GM21390 (cell line): Measurements from ENCODE around the gene PLCG2.
"Not testable (repeated sequence)": the region's sequence is repeated elsewhere in the genome, so short reads cannot be mapped to it uniquely, and the experiment has no call there.

Experiments used
- ATAC-seq: cut with Tn5 transposase; IDR thresholded peaks from one replicate; pipeline ENCODE4 v1.9.1; 2021; ENCODE audit not compliant: unreplicated experiment

PLCG2 gene

DNA sequence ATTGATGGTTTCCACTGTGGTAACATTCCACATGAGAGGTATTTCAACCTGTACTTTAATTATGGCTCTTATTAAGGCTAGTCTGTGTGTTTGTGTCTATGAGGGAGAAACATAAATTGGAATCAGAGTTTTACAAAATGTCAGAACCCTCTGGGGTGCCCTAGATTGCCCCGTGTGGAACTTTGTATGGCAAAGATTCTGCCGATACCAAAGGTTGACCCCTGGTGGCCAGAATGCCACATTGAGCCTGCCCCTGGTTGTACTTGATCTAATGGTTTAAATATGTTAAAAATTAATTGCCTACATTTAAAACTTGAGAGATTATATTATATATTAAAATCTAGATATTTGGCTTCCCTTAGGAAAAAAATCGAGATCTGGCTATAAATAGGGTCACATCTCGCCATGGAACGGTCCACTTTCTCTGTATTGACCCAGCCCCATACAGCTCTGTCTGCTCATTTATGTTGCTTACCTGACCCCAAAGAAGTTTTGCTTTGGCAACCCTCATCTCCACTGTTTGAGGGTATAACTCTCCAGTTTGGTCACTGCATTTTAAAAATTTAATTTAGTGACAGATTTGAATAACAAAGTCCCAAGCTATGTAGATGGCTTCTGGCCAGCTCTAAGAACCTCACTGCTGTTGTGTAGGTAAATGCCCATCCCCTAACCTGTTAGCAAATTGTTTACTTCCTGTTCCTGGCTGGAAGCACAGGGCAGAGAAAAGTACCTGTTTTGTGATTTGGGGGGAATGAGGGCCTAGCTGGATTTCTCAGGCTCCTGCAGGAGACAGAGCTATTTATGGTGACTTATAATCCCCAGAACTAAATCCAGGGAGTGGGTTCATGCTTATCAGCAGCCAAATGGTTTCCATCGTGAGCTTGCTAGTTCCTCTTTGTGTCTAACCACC lies 95.0 kb downstream of the PLCG2 start:
- no peak for ATAC-seq

DNA sequence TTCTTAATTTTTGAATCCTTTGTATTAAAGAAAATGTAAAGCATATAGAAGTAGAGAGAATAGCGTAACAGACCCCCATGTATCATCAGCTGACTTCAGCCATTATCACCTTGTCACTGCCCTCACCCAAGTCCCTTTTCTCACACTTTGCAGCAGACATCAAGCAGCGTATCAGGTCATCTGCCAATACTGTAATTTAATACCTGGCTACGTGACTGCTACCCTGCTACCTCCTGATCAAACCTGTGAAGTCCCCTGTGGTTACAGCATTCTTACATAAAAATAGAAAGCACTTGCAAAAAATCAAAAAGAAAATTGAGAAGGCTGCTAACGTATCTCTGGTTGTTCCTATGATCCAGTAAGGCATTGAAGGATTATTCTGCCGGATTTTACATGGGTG lies 96.4 kb downstream of the PLCG2 start:
- no peak for ATAC-seq

DNA sequence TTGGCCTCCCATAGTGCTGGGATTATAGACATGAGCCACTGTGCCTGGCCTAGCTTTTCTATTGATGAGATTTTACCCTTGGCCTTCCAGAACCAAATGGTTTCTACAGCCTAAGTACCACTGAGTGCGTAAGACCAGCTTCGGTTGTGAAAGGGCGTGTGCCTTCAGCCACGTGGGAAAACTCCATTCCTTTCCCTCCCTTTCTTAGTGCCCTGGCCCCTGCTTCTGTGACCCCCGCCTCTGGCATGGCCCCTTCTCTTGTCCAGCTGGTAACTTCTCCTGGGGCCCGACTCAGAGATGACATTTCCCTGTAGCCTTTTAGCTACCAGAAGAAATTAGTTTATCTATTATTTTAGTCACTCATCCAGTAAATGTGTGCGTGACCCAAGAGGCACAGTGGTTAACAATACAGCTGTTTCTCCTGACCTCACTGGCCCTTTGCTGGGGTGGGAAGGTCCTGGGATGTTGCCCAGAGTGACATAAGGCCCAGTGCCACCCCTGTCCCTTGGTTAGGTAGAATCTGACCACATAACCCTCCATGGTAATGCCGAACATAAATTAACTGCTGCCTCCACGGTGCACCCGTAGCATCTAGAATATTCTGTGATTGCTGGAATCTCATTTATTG lies 97.3 kb downstream of the PLCG2 start:
- ATAC-seq, result no peak

DNA sequence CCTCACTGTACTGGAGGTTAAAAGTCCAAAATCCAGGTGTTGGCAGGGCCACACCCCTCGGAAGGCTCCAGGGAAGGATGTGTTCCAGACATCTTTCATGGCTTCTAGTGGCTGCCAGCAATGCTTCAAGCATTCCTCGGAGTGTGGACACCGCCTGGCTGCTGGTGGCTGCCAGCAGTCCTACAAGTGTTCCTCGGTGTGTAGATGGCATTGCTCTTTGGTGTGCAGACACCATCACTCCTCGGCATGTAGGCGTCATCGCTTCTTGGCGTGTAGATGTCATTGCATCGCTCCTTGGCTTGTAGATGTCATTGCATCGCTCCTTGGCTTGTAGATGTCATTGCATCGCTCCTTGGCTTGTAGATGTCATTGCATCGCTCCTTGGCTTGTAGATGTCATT lies 98.4 kb downstream of the PLCG2 start:
- not testable (repeated sequence) for ATAC-seq

DNA sequence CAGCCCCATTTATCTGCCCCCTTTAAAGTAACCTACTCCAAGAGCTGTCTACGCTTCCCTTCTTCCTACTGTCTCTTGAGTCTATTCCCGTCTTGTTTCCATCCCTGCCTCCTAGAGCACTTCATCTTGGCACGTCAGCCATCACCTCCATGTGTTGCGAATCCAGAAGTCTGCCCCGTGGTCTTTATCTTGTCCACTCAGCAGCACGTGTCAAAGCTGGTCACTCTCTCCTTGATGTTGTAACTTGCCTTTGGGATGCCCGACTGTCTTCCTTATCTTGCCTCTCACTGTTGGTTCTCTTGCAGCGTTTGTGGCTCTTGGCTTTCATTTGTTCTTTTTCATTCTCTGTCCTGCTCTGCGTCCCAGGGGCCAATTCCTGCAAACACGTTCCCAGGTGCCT lies 99.4 kb downstream of the PLCG2 start:
- ATAC-seq, result no peak

DNA sequence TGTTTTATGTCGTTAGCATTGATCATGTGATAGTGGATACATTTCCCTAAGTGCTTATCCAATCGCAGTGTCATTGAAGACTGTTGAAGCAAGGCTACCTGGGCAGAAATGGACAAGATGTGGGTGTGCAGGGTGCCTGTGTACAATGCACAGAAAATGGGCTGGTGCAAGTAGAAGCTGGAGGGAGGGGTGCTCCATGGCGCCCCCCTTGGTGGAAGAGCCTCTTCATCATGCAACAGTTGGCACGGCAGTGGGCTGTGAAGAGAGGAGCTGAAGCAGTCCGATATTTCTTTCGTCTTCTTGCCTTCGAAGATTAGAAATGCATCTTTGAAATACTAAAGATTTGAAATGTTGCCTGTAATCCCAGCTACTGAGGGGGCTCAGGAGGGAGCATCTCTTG lies 100.5 kb downstream of the PLCG2 start:
- no peak for ATAC-seq

DNA sequence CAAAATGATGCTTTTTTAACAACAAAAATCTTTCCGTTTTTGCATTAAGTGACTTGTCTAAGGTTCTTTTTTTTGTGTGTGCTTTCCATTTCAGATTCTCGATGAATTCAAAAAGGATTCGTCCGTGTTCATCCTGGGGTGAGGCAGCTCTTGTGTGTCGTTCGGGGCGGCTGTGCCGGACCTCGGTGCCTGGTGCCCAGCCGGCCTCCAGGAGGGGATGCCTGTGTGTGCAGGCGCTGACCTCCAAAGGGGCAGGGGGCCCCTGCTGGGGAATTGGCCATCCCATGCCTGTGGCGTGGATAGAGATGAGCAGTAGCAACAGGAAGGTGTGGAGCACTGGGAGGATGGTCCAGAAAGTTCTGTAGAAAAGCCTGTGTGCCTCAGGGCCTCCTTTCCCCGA lies 101.7 kb downstream of the PLCG2 start:
- ATAC-seq, result no peak

DNA sequence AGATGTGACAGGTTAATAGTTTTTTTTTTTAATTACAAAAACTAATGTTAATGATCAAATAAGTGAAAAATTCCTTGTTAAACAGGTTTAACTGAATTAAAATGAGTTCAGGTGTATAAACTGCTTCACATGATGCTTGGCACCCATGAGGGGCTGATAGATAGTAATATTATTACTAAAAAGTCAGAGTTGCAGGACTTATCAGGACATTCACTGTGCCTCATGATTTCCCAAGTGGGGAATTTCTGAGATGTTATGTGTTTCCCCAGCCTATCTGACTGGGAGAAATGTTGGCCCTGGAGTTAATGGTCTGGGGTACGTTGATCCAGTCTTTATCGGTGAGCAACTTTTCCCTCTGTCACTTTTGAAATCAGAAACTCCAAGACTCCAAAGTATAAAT lies 102.1 kb downstream of the PLCG2 start:
- ATAC-seq, result no peak

DNA sequence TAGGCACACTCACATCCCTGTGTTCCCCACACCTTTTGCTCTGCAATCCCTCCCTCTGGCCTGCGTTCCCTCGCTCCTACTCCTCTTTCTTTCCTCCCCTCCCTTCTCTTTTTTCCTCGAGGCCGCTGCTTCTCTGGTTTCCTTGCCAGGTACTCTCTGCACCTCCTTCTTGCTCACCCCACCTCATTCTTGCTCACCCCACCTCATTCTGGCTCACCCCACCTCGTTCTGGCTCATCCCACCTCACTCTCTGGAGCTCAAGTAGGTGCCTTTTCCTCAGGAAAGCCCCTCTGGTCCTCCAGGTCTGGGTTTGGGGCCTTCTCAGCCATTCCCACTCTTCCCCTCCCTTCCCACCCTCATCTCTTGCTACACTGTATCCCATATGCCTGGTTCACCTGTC lies 103.5 kb downstream of the PLCG2 start:
- no peak for ATAC-seq

DNA sequence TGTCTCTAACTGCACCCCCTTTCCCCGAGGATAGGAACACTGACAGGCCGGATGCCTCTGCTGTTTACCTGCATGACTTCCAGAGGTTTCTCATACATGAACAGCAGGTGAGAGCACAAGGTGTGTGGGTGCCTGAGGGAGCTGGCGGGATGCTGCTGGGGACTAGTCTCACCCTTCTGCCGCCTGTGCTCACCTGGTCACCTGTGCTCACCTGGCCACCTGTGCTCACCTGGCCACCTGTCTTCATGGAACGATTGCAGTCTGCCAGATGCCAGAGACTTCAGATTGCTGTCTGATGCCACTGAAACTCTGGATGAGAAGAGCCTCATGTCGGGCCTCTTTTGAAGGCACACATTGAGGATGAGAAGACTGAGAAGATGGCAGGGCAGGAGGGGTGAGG lies 104.1 kb downstream of the PLCG2 start:
- ATAC-seq, result no peak

DNA sequence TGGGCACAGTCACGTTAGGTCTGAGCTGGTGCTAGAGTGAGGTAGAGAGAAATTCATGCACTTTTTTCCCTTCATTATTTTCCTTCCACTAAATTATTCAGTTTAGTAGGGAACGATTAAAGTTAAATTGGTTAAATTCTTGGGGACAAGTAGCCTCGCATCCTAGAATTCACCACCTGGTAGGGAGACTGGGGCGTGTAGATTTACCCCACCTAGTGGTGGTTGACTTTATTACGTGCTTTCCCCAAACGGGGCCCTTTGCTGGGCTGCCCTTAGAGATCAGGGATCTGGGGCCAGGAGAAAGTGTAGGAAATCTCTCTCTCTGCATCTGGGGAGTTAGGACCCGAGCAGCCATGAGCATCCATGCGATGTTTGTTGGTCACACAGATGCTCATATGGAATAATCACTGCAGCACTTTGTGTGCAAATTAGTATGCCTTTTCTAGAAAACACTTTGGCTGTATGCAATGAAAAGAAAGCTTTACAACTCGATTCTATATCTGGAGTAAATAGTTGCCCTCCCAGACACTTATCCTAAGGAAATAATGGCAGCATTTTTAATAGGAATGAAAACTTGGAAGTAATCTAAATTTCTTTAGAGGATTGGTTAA lies 107.0 kb downstream of the PLCG2 start:
- ATAC-seq, result peak; percentile 63

DNA sequence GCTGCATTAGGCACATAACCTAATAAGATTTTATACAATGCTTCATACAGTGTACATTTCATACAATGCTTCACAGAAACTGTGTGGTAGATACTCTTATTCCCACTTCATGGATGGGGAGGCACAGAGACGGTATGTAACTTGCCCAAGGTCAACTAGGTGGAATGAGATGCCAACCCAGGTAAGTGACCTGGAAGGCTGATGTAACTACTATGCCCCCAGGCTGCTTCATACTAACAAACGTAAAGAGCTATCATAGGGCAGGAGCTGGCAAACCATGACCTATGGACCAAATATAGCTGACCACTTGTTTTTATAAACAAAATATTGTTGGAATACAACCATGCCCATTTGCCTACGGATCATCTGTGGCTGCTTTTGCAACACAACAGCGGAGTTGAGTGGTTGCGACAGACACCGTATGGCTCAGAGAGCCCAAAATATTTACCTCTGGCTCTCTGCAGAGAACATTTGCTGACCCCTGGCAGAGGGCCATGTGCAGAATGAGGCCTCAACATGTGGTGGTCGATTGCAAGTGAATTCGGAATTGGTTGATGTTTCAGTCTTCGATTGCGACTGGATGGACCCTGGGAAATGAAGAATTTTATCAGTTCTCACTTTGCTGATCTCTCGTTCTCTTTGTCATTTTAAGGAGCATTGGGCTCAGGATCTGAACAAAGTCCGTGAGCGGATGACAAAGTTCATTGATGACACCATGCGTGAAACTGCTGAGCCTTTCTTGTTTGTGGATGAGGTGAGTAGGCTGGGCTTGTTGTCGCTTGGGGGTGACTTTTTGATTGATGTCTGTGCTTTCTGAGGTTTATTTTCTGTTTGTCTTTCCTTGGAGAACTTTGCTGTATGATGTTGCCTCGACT lies 109.7 kb downstream of the PLCG2 start:
- ATAC-seq, result no peak

DNA sequence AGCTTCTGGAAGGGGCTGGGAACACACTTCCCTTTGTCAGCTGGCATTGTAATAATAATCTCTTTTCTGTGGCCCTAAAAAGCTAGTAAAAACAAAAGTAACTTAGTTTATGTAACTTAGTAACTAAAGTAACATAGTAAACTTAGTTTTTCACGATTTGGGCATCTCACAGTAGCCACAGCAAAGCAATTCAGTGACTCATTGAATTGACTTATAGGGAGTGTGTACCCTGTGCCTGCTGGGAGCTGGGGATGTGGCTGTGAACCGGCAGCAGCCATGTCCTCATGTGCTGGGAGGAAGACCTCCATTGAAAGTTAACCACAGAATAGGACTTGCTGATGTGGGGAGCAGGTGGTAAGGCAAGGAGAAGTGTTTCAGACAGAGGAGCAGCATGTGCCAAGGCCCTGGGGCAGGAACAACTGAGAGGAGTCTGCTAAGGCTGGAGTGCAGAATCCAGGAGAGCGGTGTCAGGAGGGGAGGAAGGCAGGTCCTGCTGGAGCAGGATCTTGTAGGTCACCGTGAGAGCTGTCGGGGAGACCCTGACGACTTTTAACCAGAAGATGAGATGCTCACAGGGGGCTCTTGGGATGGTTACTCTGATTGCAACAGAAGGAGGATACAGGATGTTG lies 112.8 kb downstream of the PLCG2 start:
- no peak for ATAC-seq

DNA sequence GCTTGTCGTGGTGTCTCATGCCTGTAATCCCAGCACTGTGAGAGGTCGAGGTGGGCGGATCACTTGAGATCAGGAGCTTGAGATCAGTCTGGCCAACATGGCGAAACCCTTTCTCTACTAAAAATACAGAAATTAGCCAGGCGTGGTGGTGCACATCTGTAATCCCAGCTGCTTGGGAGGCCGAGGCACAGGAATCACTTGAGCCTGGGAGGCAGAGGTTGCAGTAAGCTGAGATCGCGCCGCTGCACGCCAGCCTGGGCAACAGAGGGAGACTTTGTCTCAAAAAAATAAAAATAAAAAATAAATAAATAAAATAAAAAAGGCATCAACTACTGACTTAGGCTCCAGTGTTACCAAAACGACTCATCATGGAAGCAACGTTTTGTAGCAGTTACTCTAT lies 115.5 kb downstream of the PLCG2 start:
- ATAC-seq, result no peak

DNA sequence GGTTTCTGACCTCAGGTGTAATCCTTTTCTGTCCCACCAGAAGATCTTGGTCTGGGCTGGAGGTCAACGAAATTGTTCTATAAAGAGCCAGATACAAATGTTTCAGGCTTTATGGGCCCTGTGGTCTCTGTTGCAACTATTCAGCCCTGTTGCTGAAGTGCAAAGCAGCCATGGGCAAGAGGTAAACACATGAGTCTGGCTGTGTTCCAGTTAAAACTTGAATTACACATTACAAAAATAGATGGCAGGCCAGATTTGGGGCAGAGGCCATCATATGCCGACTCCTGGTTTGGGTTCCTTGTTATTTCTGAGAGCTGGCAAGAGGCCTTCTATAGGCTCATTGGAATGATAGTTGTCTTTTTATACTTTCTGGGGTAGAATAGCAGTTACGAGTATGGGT lies 117.8 kb downstream of the PLCG2 start:
- no peak for ATAC-seq

DNA sequence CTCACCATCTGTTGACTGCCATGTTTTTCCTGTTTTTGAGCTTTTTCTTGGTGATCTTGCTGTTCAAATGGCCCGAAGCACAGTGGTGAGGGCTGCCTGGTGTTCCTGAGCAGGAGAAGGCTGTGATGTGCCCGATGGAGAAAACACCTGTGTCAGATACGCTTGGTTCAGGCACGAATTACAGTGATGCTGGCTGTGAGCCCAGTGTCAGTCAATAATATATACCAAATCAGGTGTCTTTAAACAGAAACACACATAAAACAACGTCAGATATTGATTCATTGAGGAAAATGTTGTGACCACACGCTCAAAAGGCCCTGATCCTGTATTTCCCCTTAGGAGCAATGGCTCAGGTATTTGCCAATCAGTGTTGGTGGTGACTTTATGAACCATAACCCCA lies 120.5 kb downstream of the PLCG2 start:
- ATAC-seq, result no peak

DNA sequence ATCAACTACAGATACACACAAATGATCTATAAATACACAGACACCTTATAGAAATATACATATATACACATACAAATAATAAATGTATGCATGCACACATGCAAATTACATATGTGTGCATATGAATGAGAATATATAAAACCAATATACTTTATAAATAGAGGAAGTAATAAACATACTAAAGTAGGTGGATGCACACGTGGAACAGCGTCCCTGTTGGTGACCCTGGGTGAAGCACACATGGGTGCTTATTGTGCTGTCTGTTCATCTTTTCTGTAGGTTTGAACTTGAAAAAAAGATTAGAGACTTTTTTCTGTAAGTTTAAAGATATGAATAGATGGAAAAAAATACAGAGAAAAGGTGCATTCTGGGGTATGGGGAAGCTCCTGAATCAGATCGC lies 120.9 kb downstream of the PLCG2 start:
- no peak for ATAC-seq

DNA sequence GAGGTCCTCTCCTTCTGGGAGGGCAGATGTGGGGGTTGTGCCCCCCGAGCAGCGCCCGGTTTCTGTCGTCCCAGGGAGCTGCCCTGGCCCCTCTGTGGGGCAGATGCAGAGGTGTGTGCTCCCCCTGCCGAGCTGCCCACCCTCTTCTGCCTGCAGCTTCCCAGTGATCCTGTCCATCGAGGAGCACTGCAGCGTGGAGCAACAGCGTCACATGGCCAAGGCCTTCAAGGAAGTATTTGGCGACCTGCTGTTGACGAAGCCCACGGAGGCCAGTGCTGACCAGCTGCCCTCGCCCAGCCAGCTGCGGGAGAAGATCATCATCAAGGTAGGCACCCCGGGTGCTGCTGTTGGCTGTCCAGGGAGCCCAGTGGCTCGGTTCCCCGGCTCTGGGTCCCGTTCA lies 121.4 kb downstream of the PLCG2 start:
- no peak for ATAC-seq

DNA sequence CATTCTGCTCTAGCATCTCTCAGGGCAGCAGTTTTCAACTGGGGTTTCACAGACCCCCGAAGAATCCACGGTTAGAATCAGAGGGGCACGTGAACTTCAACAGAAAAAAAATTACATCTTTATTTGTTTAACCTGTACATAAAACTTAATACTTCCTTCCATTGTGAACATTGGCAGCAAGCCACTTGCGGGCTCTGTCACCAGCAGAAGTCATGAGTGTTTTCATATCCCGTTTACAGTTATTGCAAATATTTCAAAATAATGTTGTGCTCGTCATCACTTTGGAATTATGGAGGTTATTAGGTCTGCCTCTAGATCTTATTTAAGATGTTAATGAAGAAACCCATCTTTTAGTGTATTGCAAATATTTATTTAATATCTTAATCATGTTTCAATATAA lies 122.4 kb downstream of the PLCG2 start:
- ATAC-seq, result no peak

DNA sequence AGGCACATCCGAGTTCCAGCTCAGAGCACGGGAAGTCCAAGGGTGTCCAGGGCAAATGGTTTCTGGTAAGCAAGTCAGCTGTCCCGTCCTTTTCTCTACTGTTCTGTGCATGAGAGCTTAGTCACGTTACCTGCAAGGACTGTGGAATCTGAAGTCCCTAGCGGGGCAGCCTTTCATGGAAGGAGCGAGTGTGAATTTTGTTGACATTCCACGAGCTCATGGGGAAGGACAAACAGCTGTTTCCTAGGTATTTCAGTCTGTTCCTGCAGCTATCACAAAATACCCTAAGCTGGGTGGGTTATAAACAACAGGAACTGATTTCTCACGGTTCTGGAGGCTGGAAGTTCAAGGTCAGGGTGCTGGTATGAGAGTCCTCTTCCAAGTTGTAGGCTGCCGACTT lies 122.9 kb downstream of the PLCG2 start:
- no peak for ATAC-seq

DNA sequence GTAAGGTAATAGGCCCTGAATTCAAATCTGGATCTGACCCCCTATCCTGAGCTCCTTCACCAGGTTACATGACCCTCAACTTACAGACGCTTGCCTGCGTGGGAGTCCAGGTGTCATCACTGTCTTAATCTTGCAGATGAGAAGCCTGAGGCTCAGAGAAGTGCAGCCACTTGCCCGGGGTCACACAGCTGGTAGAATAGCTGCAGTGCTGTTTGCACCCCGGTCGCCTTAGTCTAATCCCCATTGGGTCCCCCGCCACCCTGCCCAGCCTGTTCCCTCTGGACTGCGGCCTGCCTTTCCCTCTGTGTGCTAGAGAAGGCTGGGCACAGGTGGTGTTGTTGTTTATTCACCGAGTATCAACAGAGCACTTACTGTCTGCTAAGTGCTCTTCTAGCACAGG lies 125.2 kb downstream of the PLCG2 start:
- ATAC-seq, result no peak
